Naive thymus-derived CD4-positive, alpha-beta T cell (primary cell): ENCODE data around the gene TMEM45B. TPM values are rescaled to one million over a fixed set of nuclear protein-coding genes. Genes with fewer than 3 reads are reported as not detected.
"Not testable (repeated sequence)": the region's sequence is repeated elsewhere in the genome, so short reads cannot be mapped to it uniquely, and the experiment has no call there.

Source experiments
- ATAC-seq: fragments of 150-1000 bp; cut with Tn5 transposase; 2 replicates; pipeline ENCODE4 v1.10.0; 2021; ENCODE audit warnings: mild to moderate bottlenecking, moderate library complexity
- CTCF ChIA-PET: fragments of 350-600 bp; sonication (Branson Sonifier 250); formaldehyde crosslinking; loops from one replicate; lab custom pipeline; 2021; ENCODE audit warnings: antibody characterized with exemption; lab: Charles Lee
- POLR2A ChIA-PET: fragments of 350-600 bp; sonication (Branson Sonifier 250); formaldehyde crosslinking; loops from one replicate; lab custom pipeline; 2021; ENCODE audit warnings: antibody characterized with exemption, inconsistent platforms; lab: Charles Lee
- DNase-seq, 9 donors: peaks; one replicate each; pipeline versions ENCODE4 v3.0.0 to v3.0.0-alpha.2; 2020 to 2022; ENCODE audit warnings: mixed read lengths in 1 of 9
- H3K27ac ChIP-seq: one replicate; pipeline ENCODE4 v1.7.0; 2013; ENCODE audit warnings: mild to moderate bottlenecking, low read depth, low read length, moderate library complexity
- H3K27me3 ChIP-seq, 2 donors: one replicate each; pipeline ENCODE4 v1.7.0; 2013; ENCODE audit warnings: low read length in 2 of 2, mild to moderate bottlenecking in 2 of 2, moderate library complexity in 2 of 2; ENCODE audit not compliant: control insufficient read depth in 2 of 2, insufficient read depth in 2 of 2
- H3K36me3 ChIP-seq, 3 experiments: 1 replicate in 2 of 3; 2 replicates in 1 of 3; pipeline ENCODE4 v1.7.0; 2013; ENCODE audit warnings: low read length in 3 of 3, mild to moderate bottlenecking in 3 of 3, moderate library complexity in 1 of 3; ENCODE audit not compliant: insufficient read depth in 3 of 3, control insufficient read depth in 2 of 3
- H3K4me1 ChIP-seq, 2 donors: one replicate each; pipeline ENCODE4 v1.7.0; 2013; ENCODE audit warnings: low read length in 2 of 2, mild to moderate bottlenecking in 2 of 2, moderate library complexity in 1 of 2; ENCODE audit not compliant: control insufficient read depth in 2 of 2, insufficient read depth in 2 of 2
- H3K4me3 ChIP-seq: 2 replicates; pipeline ENCODE4 v1.7.0; 2013; ENCODE audit warnings: mild to moderate bottlenecking, low read length
- H3K9me3 ChIP-seq, 3 experiments: 1 replicate in 2 of 3; 2 replicates in 1 of 3; pipeline ENCODE4 v1.7.0; 2013; ENCODE audit warnings: low read length in 3 of 3; ENCODE audit not compliant: control insufficient read depth in 2 of 3
- H3K27ac Mint-ChIP-seq, 9 donors: one replicate each; pipeline ENCODE4 v1.8.0; 2020 to 2022; ENCODE audit warnings: mixed read lengths in 9 of 9, mild to moderate bottlenecking in 8 of 9, moderate library complexity in 5 of 9, inconsistent platforms in 2 of 9
- H3K27me3 Mint-ChIP-seq, 5 donors: one replicate each; pipeline ENCODE4 v1.8.0; 2021 to 2022; ENCODE audit warnings: mixed read lengths in 5 of 5, mild to moderate bottlenecking in 1 of 5
- H3K36me3 Mint-ChIP-seq, 5 donors: one replicate each; pipeline ENCODE4 v1.8.0; 2020 to 2022; ENCODE audit warnings: mixed read lengths in 5 of 5, mild to moderate bottlenecking in 3 of 5, inconsistent platforms in 1 of 5
- H3K4me1 Mint-ChIP-seq, 7 donors: one replicate each; pipeline ENCODE4 v1.8.0; 2020 to 2022; ENCODE audit warnings: mixed read lengths in 7 of 7, mild to moderate bottlenecking in 3 of 7, inconsistent platforms in 1 of 7
- H3K4me3 Mint-ChIP-seq, 10 donors: one replicate each; pipeline ENCODE4 v1.8.0; 2020 to 2022; ENCODE audit warnings: mild to moderate bottlenecking in 10 of 10, mixed read lengths in 10 of 10, moderate library complexity in 6 of 10, inconsistent platforms in 2 of 10
- H3K9me3 Mint-ChIP-seq, 11 donors: one replicate each; pipeline ENCODE4 v1.8.0; 2020 to 2022; ENCODE audit warnings: mixed read lengths in 11 of 11, mild to moderate bottlenecking in 4 of 11, inconsistent platforms in 1 of 11, moderate library complexity in 1 of 11
- intact Hi-C, 2 donors: fragments of 100-400 bp; cut with micrococcal nuclease; formaldehyde crosslinking; loops; one replicate each; pipeline ENCODE4 v1.15.1; 2023
- polyA plus RNA-seq, 2 donors: library from polyadenylated mRNA; unstranded; fragments of 300-500 nt; fragmentation: Illumina TruSeq; gene quantifications; one replicate each; pipeline ENCODE4 v1.2.3, GENCODE V29; 2021
- total RNA-seq, 6 experiments: library from RNA in 5 of 6; stranded (reverse) in 5 of 6; gene quantifications; 1 replicate in 5 of 6; 2 replicates in 1 of 6; pipeline ENCODE4 v1.2.3 and lab custom pipeline; 2021 to 2026

Gene TMEM45B
- total and polyA plus RNA-seq, 7 experiments from 2014 or later = 2.3 to 40.8 (median 11.9) TPM

DNA sequence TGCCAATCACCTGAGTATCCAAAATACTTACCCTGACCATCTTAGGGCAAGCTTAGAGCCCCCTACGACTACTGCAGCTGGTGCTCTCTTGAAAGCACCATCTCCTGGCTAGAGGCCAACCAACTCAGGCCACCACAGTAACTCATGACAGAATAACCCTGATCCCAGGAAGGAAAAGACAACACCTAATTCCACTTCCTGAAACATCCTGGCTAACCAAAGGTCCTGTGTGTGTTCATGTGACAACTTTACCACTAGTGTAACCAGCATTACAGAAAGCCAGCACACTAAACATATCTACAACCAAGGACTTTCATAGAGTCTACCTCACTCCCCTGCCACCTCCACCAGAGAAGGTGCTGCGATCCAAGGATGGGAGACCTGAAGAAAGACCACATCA is 17.4 kb upstream of the TMEM45B start:
- Histone ChIP-seq H3K4me1 (peaks cover 0 to 11% of the 10 kb centered on the region in 2 donors), H3K27ac (no peak overlapping the region), H3K27me3 (no peaks in the 10 kb centered on the region), H3K9me3 (peaks cover 0 to 4% (median 0%) of the 10 kb centered on the region in 3 experiments), H3K4me3 (no peak overlapping the region), H3K36me3 (no peaks in the 10 kb centered on the region)
- ChIA-PET CTCF (no interaction called here), POLR2A (interaction anchor here (0.7 to 9.5 kb wide), 6 partner anchors 12 to 56 kb away, joined by 4 to 129 read pairs (median 4); partner anchors contain the start of gene TMEM45B)
- intact Hi-C loops = no loop called here
- ATAC-seq = no peak
- peaks cover 18 to 51% (median 38%) of the 10 kb centered on the region in 5 donors for H3K36me3 Mint-ChIP-seq
- no peak for DNase-seq
- peaks cover 8 to 32% (median 18%) of the 10 kb centered on the region in 11 donors for H3K9me3 Mint-ChIP-seq
- H3K27ac Mint-ChIP-seq = peak overlapping the region in 3 of 9 donors; percentile 6 to 61 (median 16)
- peaks cover 8 to 54% (median 35%) of the 10 kb centered on the region in 7 donors for H3K4me1 Mint-ChIP-seq
- H3K4me3 Mint-ChIP-seq = peak overlapping the region in 1 of 10 donors; percentile 14
- peaks cover 0 to 7% (median 4%) of the 10 kb centered on the region in 5 donors for H3K27me3 Mint-ChIP-seq

GRCh38 chr11:129800162-129800561 is 15.5 kb upstream of the TMEM45B start:
- H3K9me3 ChIP-seq, H3K4me3 ChIP-seq, H3K27me3 ChIP-seq, H3K36me3 ChIP-seq, intact Hi-C loops, H3K27ac ChIP-seq, DNase-seq, ATAC-seq: not testable (repeated sequence)
- POLR2A ChIA-PET = interaction anchor here (0.6 to 9.5 kb wide), 4 partner anchors 15 to 54 kb away, joined by 3 to 129 read pairs (median 3); partner anchors contain the start of gene TMEM45B
- Mint-ChIP-seq H3K27me3 (peaks cover 0 to 12% (median 4%) of the 10 kb centered on the region in 5 donors), H3K36me3 (peaks cover 28 to 51% (median 39%) of the 10 kb centered on the region in 5 donors), H3K4me3 (peak overlapping the region in 2 of 10 donors; percentile 8 to 24), H3K4me1 (peaks cover 22 to 73% (median 54%) of the 10 kb centered on the region in 7 donors), H3K27ac (peak overlapping the region in 1 of 9 donors; percentile 18), H3K9me3 (peaks cover 11 to 39% (median 26%) of the 10 kb centered on the region in 11 donors)
- H3K4me1 ChIP-seq = peaks cover 0 to 28% of the 10 kb centered on the region in 2 donors
- CTCF ChIA-PET = interaction anchor here (0.6 kb wide), 1 partner anchor 10 kb away, joined by 3 read pairs; no protein-coding TSS in a partner anchor

GRCh38 chr11:129800655-129801054 is 15.0 kb upstream of the TMEM45B start:
- ATAC-seq (no peak), DNase-seq (no peak)
- Mint-ChIP-seq H3K4me3 (peak overlapping the region in 4 of 10 donors; percentile 1 to 44 (median 20)), H3K4me1 (peaks cover 22 to 78% (median 59%) of the 10 kb centered on the region in 7 donors), H3K27ac (peak overlapping the region in 6 of 9 donors; percentile 10 to 77 (median 39)), H3K27me3 (peaks cover 0 to 15% (median 4%) of the 10 kb centered on the region in 5 donors), H3K9me3 (peaks cover 11 to 39% (median 26%) of the 10 kb centered on the region in 11 donors), H3K36me3 (peaks cover 32 to 47% (median 36%) of the 10 kb centered on the region in 5 donors)
- intact Hi-C loops = no loop called here
- CTCF ChIA-PET = no interaction called here
- Histone ChIP-seq H3K4me3 (no peak overlapping the region), H3K36me3 (no peaks in the 10 kb centered on the region), H3K9me3 (peaks cover 0 to 4% (median 0%) of the 10 kb centered on the region in 3 experiments), H3K27me3 (no peaks in the 10 kb centered on the region), H3K27ac (no peak overlapping the region), H3K4me1 (peaks cover 0 to 30% of the 10 kb centered on the region in 2 donors)
- POLR2A ChIA-PET = interaction anchor here (0.6 to 9.5 kb wide), 3 partner anchors 14 to 53 kb away, joined by 3 to 129 read pairs (median 3); partner anchors contain the start of gene TMEM45B

DNA sequence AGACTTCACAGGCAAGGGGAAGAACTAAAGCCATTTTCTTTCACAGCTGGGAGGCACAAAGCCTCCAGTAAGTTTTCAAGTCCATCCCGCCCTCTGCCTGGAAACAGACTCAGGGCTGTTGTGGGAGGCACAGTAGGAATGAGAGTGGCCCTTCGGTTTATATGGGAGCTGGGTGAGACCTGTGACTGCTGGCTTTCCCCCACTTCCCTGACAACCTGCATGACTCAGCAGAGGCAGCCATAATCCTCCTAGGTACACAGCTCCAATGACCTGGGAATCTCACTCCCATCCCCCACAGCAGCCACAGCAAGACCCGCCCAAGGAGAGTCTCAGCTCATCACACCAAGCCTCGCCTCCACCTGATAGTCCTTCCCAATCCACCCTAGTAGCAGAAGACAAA is 12.1 kb upstream of the TMEM45B start:
- no peaks in the 10 kb centered on the region for H3K36me3 ChIP-seq
- CTCF ChIA-PET = interaction anchor here (0.6 to 3.3 kb wide), 5 partner anchors 11 to 102 kb away, joined by 3 to 15 read pairs (median 4); partner anchors contain the start of gene TMEM45B
- no peak for DNase-seq
- no peak for ATAC-seq
- H3K9me3 ChIP-seq = peaks cover 0 to 4% (median 0%) of the 10 kb centered on the region in 3 experiments
- Mint-ChIP-seq H3K9me3 (peaks cover 8 to 51% (median 24%) of the 10 kb centered on the region in 11 donors), H3K27me3 (peaks cover 0 to 37% (median 0%) of the 10 kb centered on the region in 5 donors), H3K4me1 (peaks cover 25 to 90% (median 73%) of the 10 kb centered on the region in 7 donors), H3K27ac (peak overlapping the region; percentile 44 to 99 (median 91)), H3K36me3 (peaks cover 27 to 40% (median 32%) of the 10 kb centered on the region in 5 donors), H3K4me3 (peak overlapping the region; percentile 64 to 85 (median 78))
- H3K27ac ChIP-seq = peak overlapping the region; percentile 17
- H3K4me1 ChIP-seq = peaks cover 0 to 31% of the 10 kb centered on the region in 2 donors
- no peaks in the 10 kb centered on the region for H3K27me3 ChIP-seq
- H3K4me3 ChIP-seq = no peak overlapping the region
- intact Hi-C loops = no loop called here
- POLR2A ChIA-PET = interaction anchor here (0.8 to 9.5 kb wide), 15 partner anchors 10 to 199 kb away, joined by 3 to 129 read pairs (median 5); partner anchors contain the start of genes NFRKB, PRDM10 and TMEM45B

DNA sequence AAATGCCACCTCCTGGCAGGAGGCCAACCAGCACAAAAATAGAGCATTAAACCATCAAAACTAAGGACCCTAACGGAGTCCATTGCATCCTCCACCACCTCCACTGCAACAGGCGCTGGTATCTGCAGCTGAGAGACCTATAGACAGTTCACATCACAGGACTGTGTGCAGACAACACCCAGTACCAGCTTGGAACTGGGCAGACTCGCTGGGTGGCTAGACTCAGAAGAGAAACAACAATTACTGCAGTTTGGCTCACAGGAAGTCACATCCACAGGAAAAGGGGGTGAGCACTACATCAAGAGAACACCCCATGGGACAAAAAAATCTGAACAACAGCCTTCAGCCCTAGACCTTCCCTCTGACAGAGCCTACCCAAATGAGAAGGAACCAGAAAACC is 11.6 kb upstream of the TMEM45B start:
- intact Hi-C loops = loop anchor here in 1 of 2 donors (1.0 to 2.0 kb wide), 4 partner anchors 10 to 91 kb away; partner anchors contain the start of gene NFRKB
- H3K27me3 Mint-ChIP-seq = peaks cover 0 to 37% (median 0%) of the 10 kb centered on the region in 5 donors
- ChIA-PET CTCF (interaction anchor here (0.7 to 3.3 kb wide), 4 partner anchors 10 to 20 kb away, joined by 3 to 15 read pairs (median 6); partner anchors contain the start of gene TMEM45B), POLR2A (interaction anchor here (0.6 to 9.5 kb wide), 15 partner anchors 10 to 199 kb away, joined by 3 to 129 read pairs (median 5); partner anchors contain the start of genes NFRKB, PRDM10 and TMEM45B)
- peak overlapping the region; percentile 64 to 85 (median 78) for H3K4me3 Mint-ChIP-seq
- H3K9me3 ChIP-seq = peaks cover 0 to 4% (median 0%) of the 10 kb centered on the region in 3 experiments
- H3K4me1 Mint-ChIP-seq = peaks cover 24 to 85% (median 68%) of the 10 kb centered on the region in 7 donors
- peaks cover 3 to 47% (median 21%) of the 10 kb centered on the region in 11 donors for H3K9me3 Mint-ChIP-seq
- DNase-seq (peak in 7 of 9 donors; percentile 26 to 78 (median 63)), ATAC-seq (peak; percentile 60)
- peak overlapping the region; percentile 44 to 99 (median 91) for H3K27ac Mint-ChIP-seq
- H3K36me3 ChIP-seq = no peaks in the 10 kb centered on the region
- peaks cover 23 to 35% (median 27%) of the 10 kb centered on the region in 5 donors for H3K36me3 Mint-ChIP-seq
- no peaks in the 10 kb centered on the region for H3K27me3 ChIP-seq
- no peak overlapping the region for H3K4me3 ChIP-seq
- peaks cover 0 to 30% of the 10 kb centered on the region in 2 donors for H3K4me1 ChIP-seq
- peak overlapping the region; percentile 17 for H3K27ac ChIP-seq

DNA sequence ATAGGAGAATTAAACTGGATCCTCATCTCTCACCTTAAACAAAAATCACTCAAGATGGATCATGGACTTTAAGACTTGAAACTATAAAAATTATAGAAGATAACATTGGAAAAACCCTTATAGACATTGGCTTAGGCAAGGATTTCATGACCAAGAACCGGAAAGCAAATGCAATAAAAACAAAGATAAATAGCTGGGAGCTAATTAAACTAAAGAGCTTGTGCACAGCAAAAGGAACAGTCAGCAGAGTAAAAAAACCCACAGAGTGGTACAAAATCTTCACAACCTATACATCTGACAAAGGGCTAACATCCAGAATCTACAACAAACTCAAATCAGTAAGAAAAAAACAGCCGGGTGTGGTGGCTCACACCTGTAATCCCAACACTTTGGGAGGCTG is 7.4 kb upstream of the TMEM45B start:
- H3K27ac ChIP-seq, POLR2A ChIA-PET, H3K9me3 ChIP-seq, CTCF ChIA-PET, H3K36me3 ChIP-seq, ATAC-seq, DNase-seq, H3K27me3 ChIP-seq, H3K4me3 ChIP-seq, intact Hi-C loops: not testable (repeated sequence)
- Mint-ChIP-seq H3K9me3 (peaks cover 2 to 66% (median 30%) of the 10 kb centered on the region in 11 donors), H3K27ac (peak overlapping the region in 2 of 9 donors; percentile 20 to 51), H3K4me1 (peaks cover 20 to 77% (median 66%) of the 10 kb centered on the region in 7 donors), H3K27me3 (peaks cover 0 to 48% (median 0%) of the 10 kb centered on the region in 5 donors), H3K4me3 (peak overlapping the region in 1 of 10 donors; percentile 85), H3K36me3 (peaks cover 17 to 27% (median 23%) of the 10 kb centered on the region in 5 donors)
- H3K4me1 ChIP-seq = peaks cover 0 to 26% of the 10 kb centered on the region in 2 donors
